ENCODE data around the gene SEPTIN8.

DNA sequence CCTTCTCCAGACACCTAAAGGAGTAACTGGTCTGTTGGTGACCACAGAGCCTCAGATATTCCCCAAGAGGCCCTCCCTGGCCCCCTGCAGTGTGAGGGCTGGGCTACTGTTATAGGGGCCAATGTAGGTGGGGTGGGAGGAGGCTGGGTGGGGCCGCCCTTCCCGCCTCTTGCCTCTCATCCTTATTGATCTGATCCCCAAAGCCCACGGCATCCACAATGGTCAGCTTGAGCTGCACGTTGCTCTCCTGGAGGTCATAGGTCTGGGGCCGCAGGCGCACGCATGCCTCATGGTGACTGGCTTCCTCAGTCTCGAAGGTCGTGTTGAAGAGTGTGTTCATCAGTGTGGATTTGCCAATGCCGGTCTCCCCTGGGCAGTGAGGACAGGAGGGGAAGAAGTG lies 13.0 kb downstream of the SEPTIN8 start:
- TF ChIP-seq, protein P1, sequence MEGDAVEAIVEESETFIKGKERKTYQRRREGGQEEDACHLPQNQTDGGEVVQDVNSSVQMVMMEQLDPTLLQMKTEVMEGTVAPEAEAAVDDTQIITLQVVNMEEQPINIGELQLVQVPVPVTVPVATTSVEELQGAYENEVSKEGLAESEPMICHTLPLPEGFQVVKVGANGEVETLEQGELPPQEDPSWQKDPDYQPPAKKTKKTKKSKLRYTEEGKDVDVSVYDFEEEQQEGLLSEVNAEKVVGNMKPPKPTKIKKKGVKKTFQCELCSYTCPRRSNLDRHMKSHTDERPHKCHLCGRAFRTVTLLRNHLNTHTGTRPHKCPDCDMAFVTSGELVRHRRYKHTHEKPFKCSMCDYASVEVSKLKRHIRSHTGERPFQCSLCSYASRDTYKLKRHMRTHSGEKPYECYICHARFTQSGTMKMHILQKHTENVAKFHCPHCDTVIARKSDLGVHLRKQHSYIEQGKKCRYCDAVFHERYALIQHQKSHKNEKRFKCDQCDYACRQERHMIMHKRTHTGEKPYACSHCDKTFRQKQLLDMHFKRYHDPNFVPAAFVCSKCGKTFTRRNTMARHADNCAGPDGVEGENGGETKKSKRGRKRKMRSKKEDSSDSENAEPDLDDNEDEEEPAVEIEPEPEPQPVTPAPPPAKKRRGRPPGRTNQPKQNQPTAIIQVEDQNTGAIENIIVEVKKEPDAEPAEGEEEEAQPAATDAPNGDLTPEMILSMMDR (IDR thresholded peaks at IDR 0.05; ENCODE audit: borderline replicate concordance, extremely low read depth, low read length, poor library complexity, severe bottlenecking) = no peak
- no peak for TF ChIP-seq EZH2 (IDR thresholded peaks at IDR 0.05; ENCODE audit: borderline replicate concordance, low read depth, low read length, severe bottlenecking)
